Mesenteric fat pad (tissue), 1 donor: ENCODE results near the gene MAP4K2. TPM values are rescaled to one million over a fixed set of nuclear protein-coding genes. Genes with fewer than 3 reads are reported as not detected.

Source experiments
- DNase-seq: peaks from one replicate; pipeline ENCODE4 v3.0.0-alpha.2; 2020; ENCODE audit warnings: low spot score
- total RNA-seq: library from RNA; stranded (reverse); fragmentation: NEBNext Ultra II Directional; extraction: Animal tissue kit (Norgen Biotek cat#: 25700); gene quantifications from one replicate; pipeline ENCODE4 v1.2.1, GENCODE V29; 2021
- donor health status: DM: yes; HTN: yes; CAD: no.

Gene MAP4K2
- total RNA-seq, 1 donor from 2014 or later: 18.2 TPM

DNA sequence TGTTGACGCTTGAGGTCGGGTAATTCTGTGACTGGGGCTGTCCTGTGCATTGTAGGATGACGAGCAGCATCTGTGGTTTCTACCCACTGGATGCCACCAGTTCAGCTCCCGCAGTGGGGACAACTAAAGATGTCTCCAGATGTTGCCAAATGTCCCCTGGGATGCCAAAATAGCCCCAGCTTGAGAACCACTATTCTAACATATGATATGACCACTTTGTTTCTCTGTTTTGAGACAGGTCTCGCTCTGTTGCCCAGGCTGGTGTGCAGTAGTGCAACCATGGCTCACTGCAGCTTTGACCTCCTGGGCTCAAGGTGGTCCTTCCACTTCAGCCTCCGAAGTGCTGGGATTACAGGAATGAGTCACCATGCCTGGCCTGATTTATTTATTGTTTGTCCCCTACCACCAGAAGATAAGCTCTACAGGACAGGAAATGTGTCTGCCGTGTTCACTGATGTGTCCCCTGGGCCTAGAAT lies 11.7 kb upstream of the MAP4K2 start:
- DNase-seq: no peak

DNA sequence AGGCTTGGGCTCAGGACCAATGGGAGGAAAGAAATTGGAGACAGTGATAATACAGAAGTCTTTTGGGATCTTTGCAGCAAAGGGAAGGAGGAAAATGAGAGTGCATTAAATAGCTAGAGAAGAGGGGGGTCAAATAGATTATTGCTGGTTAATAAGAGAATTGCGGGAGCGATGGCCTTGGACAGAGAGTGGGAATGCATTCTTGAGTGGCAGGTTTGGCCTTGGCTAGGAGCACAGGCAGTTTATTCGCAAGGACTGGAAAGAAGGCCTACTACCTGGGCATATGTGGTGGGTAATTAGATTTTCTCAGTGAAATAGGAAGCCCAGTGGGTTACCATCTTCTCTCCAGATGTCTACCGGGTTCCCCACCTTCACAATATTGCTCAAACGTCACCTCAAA lies 10.8 kb upstream of the MAP4K2 start:
- no peak for DNase-seq

DNA sequence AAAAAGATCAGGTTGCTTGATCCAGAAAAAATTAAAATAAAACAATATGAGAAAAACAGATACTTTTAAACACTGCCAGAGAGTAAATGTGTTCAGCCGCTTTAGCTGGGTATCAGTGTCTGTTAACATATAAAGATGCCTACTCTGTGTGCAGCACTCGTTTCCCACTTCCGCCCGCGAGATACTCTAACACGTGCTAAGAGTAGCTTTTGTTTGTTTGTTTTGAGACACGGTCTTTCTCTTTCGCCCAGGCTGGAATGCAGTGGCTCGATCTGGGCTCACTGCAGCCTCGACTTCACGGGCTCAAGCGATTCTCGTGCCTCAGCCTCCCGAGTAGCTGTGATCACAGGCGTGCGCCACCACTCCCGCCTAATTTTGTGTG lies 7.9 kb upstream of the MAP4K2 start:
- no peak for DNase-seq

DNA sequence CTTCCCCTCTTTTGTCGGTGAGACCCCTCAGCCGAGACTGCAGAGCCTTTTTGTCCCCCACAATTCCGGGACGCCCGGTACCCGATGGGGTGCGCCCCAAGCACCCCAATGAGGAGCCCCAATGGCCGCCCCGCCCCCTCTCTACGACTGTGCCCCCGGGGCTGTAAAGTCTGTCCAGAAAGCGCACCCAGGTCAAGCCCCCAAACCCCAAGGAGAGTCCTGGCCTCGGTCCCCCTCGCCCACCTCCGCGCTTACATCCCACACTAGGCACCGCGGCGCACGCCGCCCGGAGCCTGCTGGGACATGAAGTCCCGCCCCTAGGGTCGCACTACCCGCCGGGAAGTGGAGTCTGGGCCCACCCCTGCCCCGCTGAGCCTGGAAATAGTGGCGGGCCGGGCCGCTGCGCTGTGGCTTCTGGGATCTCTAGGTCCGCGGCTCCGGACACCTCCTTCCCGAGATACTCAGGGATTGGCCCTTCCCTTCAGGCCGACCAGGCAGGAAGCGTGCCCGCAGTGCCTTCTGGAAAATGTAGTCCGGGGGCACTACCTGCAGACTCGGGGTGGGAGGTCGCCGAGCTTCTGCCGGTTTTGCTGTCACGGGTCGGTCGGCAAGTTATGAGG lies 7.4 kb upstream of the MAP4K2 start, which contains the start of gene MEN1:
MEN1 (minus strand) TSS at position 281 of the 620 bp plus-strand sequence. CDS start 442 bp downstream, outside the sequence.
- DNase-seq: peak; percentile 98

DNA sequence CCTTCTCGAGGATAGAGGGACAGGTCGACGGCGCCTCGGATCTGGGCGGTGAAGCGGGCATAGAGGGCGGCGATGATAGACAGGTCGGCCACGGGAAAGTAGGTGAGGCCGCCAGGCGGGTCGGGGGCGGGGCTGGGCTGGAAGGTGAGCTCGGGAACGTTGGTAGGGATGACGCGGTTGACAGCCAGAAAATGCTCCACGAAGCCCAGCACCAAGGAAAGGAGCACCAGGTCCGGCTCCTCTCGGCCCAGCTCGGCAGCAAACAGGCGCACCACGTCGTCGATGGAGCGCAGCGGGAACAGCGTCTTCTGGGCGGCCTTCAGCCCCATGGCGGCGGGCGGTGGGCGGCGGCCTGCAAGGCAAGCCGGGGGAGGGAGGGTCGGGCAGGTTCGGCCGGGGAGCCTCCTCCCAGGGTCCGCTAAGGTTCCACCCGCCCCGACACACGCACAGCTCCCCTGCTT lies 6.8 kb upstream of the MAP4K2 start:
- DNase-seq: no peak

DNA sequence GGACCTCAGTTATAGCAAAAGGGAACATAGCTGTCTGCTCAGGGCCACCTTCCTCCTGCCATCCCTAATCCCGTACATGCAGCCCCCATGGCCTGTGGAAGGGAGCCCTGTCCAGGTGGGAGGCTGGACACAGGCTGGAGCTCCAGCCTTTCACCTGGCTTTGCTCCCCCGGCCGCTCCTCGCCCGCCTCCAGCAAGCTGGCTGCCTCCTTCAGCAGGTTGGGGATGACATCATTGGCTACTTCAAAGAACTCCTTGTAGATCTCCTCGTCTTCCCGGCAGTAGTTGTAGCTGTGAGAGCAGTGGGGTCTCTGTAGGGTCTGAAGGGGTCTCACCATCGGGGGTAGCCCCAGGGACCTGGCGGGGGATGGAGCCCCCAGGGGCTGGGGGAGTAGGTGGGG lies 2.5 kb upstream of the MAP4K2 start:
- DNase-seq: no peak

DNA sequence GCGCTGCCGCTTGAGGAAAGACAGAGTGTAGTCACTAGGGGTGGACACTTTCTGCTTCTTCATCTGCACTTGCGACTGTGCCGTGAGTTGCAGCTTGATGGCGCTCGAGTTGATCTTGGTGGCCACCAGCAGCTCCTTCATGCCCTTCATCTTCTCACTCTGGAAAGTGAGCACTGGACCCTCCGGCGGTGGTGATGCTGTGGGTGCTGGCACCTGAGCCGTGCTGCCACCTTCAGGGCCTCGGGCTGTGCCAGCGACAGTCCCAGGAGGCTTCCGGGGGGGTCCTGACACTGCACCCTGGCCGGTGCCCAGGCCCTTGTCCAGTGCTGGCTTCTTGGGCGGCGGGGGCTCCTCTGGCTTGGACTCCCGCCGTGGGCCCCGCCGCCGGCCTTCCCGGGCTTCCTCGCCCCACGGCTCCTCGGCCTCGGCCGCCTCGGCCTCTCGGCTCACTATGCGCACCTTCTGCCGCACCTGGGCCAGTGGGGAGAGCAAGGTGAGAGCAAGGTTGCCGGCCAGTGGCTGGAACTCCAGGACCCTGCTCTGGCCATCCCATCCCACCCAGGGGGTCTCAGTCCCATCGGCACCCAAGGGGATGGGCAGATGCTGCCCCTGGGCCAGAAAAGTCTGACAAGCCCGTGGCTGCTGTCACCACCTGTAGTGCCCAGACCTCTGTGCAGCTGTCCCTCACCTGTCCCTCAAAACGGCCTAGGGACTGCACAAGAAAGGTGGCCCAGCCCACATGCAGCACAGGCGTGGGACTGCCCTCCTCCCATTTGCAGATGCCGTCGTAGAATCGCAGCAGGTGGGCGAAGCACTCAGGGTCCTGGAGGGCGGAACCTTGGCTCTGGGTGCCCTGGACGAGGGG lies 1.6 kb upstream of the MAP4K2 start:
- DNase-seq: no peak

DNA sequence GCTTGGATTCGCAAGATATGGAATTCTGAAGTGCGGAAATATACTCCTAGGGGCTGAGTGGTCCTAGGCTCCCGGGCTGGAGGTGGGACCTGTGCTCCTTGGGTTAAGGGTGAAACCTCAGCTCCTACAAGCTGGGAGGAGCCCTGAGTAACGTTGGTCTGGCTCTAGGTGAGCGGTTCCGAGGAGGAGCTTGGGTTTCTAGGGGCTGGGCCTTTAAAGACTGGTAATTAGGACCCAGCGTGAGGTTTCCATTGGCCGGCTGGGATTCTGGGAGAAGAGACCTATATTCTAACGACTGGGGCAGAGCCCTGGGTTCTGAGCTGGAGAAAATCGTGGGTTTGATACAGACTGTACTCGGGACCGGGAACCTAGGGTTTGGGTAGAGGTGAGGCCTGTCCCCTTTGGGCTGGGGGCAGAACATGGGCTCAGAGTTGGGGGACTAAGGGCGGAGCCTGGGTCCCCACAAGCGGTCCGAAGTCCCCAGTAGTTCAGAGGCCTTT lies 882 bp upstream of the MAP4K2 start:
- no peak for DNase-seq

DNA sequence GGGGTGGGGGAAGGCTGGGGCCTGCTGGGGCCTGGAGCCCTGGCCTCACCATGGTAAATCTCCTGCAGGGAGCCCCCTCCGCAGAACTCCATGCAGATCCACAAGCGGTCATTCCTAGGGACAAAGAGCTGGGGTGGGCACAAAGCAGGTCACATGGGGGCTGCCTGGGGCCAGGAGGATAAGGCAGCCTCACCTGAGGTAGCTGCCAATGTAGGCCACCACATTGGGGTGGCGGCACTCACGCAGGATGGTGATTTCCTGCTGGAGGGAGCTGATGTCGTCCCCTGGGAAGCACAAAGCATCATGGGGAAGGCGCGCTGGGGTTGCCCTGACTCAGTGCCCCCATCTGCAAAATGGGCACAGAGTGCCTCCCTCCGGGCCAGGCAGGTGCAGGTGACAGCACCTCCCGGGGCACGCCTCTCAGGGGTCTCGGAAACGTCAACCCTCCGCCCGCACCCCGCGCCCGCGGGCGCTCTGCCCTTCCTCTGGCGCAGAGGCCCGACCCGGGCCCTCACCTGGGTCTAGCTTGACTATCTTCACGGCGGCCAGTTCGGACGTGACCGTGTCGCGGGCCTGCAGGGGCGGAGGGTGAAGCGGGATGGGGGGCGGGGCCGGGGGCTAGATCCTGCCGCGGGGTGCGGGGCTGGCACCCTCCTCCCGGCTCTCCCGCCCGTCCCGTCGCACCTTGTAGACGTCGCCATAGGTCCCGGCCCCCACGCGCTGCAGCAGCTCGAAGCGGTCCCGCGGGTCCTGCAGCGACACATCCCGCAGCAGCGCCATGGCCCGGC lies 450 bp downstream of the MAP4K2 start:
- no peak for DNase-seq

DNA sequence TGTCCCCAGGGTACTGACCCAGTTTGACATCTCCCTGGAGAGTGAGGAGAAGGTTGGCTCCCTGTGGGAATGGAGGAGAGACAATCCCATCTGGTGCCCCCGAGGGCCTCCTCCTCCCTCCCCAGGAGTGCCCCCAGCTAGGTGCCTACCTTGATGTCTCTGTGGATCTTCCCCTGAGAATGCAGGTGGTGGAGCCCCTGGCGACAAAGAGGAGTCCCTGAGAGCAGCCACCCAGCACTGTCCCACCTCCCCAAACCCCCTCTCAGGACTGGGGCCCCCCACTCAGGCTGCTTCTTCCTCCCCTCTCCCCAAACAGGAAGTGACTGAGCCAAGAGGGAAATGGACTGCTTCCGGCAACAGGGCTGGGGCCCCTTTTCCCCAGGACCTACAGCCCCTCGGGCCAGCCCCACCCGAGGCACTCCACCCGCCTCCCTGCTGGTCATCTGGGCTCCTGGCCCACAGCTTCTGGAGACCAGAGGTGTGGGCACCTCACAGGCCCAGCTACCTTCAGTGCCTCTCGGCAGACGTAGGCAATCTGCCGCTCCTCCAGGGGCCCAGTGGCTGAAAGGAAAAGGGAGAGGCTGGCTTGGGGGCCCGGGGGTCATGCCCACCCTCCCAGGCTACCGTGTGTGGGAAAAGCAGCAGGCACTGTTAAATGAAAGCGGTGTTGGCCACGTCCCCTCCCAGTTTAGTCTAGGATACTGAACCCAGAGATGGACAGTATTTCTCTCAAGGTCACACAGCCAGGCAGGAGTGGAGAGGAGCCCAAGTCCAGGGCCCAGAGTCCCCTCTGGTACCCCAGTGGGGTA lies 1.2 kb downstream of the MAP4K2 start:
- no peak for DNase-seq

DNA sequence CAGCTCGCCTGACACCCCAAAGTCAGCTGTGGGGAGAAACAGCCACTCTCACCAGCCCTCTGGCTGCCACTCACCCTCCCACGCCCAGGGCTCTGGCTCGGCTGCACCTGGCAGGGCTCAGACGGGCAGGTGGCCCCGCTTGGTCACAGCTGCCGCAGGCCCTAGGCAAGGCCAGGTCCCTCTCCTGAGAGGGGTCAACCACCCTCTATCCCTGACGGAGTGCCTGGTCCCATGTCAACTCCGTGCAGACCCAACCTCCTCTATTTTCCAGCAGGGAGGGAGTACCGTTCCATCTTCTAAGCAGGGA lies 1.9 kb downstream of the MAP4K2 start:
- no peak for DNase-seq

DNA sequence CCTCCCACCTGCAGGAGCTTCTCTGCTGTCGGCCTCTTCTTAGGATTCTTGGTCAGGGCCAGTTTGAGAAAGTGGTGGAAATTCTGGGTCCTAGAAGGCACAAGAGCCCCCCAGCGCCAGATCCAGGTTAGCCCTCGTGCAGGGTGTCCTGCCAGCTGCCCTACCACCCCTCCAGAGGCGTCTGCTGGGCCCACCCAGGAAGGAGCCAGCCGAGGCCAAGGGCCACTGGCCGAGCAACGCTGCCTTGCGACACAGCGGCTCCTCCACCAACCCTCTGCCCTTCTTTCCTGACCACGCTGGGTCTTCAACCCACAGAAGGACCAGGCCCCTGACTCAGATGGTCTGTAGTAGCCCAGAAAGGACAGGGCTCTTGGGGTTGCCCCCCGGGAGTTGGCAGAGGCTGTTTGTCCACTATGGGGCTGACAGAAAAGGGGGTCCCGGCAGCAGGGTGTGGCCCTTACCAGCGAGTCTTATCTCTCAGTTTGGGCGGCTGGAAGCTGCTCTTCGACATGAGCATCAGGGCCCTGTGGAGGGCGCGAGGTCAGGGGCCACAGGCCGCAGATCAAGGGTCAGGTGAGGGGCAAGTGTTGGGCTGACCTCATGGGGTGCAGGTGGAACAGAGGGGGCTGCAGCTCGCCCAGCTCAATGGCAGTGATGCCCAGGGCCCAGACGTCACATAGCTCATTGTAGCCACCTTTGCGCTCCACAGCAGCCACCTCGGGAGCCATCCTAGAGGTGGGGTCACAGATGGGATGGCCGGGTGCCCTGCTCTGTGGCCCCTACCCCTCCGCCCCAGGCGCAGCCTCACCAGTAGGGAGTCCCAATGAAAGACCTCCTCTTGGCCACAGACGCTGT lies 2.5 kb downstream of the MAP4K2 start:
- DNase-seq: no peak

DNA sequence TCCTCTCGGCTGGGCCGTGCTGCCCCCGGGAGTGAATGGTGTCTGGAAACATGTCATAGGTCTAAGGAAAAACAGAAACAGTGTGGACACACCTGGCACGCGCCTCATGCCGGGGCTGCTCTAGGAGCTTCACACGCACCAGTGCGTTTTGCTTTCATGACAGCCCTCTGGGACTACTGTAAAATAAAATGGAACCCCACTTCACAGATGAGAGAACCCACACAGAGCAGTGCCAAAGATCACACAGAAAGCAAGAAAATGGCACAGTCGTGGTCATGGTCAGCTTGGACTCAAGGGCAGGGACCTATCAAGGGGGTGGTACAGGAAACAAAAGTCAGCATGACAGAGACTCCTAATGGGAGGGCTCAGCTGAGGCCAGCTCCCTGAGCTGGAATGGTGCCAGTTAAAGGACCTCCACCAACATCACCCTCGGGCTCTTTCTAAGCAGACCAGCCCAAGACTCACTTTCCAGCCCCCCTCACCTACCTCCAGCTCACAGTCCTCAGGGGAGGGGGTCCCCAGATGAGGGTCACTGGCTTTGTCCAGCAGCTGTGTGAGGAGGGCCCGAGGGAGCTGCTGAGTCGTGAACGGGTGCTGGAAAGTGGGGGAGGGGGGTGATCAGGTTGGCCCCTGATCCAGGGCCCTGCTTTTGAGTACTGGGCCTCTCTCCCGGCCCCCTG lies 3.3 kb downstream of the MAP4K2 start:
- no peak for DNase-seq

DNA sequence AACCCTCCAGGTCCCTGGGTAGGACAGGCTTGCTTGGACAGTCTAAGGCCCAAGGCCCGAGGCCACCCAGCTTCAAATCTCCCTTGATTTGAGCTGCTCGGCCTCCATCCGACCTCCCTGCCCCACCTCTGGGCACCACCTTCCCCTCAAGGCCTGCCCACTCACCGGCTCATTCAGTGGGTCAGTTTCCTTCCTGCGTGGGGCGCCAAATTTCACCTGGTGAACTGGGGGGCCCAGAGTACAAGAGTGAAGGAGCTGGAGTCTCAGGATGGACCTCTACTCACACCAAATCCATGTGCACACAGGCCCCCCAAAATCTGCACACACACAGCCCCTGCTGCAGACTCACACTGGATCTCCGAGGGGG lies 3.8 kb downstream of the MAP4K2 start:
- DNase-seq: no peak

DNA sequence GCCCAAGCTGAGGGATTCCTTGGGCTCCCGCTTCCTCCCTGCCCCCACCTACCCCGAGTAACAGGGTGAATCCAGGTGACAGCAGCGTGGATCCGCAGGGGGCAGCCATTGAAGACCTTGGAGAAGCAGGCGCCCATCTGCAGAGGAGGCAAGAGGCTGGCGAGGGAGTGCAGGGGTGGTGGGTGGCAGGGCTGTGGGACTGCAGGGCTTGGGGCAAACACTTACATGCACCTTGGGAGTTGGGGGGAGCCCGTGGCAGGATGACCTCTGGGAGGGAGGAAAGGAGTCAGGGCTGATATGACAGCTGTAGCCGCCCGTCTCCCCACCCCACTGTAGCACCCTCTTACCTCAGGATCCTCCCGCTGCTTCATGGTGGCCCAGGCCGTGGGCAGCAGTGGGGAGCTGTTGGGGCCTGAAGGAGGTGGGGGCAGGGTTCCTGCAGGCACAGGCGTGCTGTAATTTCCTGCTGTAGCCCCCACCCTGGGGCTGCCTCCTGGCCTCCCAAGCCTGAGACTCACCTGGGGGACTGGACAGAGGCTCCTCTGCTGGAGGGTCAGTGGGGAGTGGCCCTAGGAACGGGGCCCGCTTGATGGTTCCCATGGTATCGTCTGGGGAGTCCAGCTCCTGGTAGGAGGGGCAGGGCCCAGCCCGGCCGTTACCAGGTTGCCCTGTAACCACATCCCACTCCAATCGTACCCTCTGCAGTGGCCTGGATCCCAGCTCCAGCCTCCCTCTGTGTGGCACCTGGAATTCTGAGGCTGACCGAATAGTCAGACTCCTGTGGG lies 6.1 kb downstream of the MAP4K2 start:
- no peak for DNase-seq

DNA sequence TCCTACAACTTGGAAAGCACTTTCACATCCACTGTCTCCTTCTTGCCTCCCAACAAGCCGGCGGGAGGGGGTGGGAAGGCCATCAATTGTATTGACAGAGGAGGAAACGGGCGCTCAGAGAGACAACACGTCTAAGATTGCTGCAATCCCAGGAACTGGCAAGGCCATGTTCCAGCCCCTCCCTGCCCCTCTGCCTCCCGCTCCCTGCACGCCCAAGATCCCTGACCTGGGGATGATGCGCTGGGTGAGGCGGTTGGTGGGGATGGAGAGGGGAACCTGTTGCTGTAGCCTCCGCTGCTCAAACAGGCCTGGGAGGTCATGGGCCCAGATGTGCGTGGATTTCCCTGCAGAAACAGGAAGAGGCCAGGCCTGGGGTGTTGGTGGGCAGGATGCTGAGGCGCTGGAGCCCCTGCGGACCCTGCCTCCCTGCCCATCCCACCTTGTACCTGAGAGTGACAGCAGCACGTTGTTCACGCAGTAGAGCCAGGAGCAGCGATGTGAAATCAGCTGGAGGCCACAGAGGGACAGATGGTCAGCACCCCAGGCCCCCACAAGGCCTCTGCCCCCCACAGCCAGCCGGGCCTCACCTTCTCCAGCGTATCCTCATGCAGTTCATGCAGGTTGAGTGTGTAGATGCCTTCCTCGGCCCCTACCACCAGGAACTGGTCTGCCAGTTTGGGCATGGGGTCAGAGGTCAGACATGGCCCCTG lies 6.8 kb downstream of the MAP4K2 start:
- no peak for DNase-seq

DNA sequence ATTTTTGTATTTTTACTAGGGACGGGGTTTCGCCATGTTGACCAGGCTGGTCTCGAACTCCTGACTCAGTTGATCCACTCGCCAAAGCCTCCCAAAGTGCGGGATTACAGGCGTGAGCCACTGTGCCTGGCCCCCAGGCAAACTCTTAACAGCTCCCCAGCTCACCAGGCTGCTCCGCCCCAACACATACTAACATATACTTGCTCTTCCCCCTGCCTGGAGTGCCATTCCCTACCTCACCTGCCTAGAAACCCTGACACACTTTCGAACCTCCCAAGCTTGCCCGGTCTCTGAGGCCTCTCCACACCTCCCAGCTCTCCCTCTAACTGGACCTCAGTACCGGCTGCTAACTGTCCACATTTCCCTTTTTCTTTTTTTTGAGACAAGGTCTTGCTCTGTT lies 8.5 kb downstream of the MAP4K2 start:
- peak; percentile 71 for DNase-seq
